GM19240 (cell line): Measurements from ENCODE around the gene CHCHD5.
A peak's percentile ranks its signal among the peaks of the same experiment; 100 is the strongest.

Experiments
- DNase-seq: peaks from one replicate; pipeline ENCODE4 v3.0.0; 2011; ENCODE audit warnings: low spot score; ENCODE audit not compliant: insufficient read length

The CHCHD5 gene

GRCh38 chr2:112623913-112624777 lies 39.7 kb downstream of the CHCHD5 start:
- DNase-seq = peak; percentile 30

DNA sequence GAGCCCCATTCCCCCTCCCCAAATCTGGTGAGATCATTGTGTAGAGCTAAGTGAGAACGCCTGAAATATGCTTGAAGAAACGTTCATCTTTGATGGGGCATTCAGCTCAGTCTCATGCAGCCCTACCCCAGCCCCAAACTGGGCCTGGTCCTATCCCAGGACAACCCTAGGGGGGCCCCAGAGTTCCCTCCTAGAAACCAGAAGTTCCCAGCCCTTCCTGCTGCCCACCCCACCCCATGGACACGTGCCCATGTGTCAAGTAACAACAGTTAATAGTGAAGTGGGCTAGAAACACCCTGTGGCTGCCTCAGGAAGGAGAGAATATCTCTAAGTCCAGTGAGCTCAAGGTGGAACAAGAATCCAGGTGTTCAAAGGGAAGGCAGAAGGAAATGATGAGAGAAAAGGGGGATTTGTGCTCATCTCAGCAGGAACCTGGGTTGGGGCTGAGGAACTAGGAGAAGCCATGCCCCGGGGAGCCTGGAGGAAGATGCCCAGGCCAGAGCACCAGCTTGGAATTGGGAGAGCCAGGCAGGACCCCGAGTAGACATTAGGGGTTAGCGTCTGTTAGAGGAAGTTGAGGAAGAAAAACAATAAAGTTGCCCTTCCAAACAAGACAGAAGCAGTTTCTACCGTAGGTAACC lies 41.2 kb downstream of the CHCHD5 start:
- DNase-seq = no peak

- peak; percentile 34 for DNase-seq
Measured at GRCh38 chr2:112626604-112627059, 42.2 kb downstream of the CHCHD5 start.

- no peak for DNase-seq
Measured at GRCh38 chr2:112627060-112628040, 42.9 kb downstream of the CHCHD5 start.

DNA sequence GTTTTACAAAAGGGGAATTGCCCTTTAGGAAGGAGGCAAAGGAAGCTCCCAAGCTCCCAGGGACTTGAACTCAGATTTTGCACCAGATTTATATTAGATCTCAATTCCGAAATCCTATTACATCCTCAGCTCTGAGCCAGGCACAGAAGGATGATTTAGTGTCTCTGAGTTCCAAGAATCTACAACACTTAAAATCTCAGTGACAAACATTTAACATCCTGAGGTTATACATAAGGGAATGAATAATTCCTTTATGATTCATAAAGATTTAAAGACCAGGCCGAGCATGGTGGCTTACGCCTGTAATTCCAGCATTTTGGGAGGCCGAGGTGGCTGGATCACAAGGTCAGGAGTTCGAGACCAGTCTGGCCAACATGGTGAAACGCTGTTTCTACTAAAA lies 44.8 kb downstream of the CHCHD5 start:
- DNase-seq = no peak

DNA sequence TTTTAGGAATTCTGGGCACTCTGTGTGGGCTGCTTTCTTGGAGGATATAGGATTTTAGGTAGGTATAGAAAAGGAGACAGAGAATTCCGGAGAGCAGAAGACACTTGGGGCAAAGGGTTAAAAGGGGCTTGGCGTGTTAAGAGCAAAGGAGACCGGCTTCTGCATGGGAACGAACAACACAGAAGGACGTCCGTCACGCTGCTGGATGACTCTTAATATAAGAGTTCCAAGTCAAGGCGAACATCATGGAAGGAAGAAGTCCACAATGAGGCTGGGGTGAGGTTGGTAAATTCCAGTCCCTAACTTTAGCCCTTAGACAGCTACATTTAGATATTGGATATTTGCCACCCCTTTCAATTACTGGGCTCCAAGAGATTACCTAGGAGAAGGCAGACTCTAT lies 45.4 kb downstream of the CHCHD5 start:
- DNase-seq = no peak

DNA sequence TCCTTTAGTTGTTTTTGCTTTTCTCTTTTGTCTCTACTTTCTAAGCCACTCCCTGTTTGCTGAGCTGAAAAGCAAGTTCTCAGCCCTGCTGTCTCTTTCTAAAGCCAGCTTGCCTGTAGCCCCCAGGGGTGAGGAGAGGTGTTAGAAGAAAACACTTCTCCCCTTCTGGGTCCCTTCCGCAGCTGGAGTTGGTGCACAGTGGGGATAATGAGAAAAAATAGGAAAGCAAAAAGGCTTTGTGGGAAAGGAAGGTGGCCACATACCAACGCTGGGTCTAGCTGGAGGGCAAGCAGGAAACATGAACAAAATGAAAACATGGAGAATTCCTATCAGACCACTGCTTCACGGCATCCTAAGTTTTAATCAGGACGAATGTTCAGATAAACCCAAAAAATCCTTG lies 45.9 kb downstream of the CHCHD5 start:
- DNase-seq = no peak

DNA sequence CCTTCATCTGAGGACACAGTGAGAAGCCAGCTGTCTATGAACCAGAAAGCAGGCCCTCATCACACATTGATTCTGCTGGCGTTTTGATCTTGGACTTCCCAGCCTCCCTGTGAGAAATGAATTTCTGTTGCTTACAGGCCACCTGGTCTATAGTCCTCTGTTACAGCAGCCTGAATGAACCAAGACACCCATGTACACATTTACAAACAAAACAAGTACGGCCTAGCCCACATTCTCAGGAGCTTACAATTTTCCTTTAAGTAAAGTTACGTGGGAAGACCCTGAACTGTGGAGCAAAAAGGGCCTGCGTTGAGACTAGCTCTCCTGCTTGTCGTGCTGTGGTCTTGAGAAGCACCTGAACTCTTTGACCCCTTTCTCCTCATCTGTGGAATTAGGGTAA lies 49.3 kb downstream of the CHCHD5 start:
- DNase-seq = no peak

- DNase-seq = no peak
Measured at GRCh38 chr2:112634153-112634873, 49.9 kb downstream of the CHCHD5 start.

GRCh38 chr2:112634874-112635157 lies 50.4 kb downstream of the CHCHD5 start:
- DNase-seq = no peak

- DNase-seq = peak; percentile 46
Measured at GRCh38 chr2:112636605-112637288, 52.3 kb downstream of the CHCHD5 start.

- no peak for DNase-seq
Measured at GRCh38 chr2:112637289-112637660, 52.9 kb downstream of the CHCHD5 start.
